GM10847 (cell line): Measurements from ENCODE around the gene CYFIP1.

Experiments
- POLR2A ChIP-seq: IDR thresholded peaks from 2 replicates; pipeline ENCODE4 v1.6.1; 2011; ENCODE audit not compliant: insufficient read length; ENCODE audit errors: extremely low read depth

Gene CYFIP1

DNA sequence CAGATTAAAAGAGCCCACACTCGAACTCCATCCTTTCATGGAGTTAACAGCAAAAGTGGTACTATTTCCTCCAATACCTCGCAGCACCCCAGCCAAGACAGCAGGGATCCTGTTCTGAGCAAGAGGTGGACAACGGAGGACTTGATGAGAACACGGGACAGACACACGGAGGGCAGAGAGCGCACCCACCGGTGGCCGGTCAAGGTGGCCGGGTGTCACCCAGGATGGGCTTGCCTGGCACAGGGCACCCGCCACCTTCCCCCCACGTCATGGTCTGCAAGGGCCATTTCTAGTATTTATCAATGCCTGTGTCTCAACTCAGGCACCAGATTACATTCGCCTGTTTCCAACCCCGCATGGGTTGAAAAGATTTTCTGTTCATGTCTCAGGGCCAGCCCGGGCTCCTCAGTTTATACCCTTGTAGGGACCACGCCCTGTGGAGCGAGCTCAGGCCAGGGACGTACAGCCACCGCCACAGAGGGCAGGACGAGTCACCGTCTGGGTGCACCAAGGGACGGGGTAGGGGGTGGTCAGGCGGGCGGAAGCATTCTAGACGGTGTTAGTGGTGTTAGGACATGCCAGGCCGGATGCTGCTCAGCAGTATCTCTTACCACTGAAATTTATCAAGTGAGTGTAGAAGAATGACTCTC is 64.2 kb downstream of the CYFIP1 start:
- TF ChIP-seq POLR2A, result no peak

GRCh38 chr15:22913646-22914380 is 66.4 kb downstream of the CYFIP1 start:
- no peak for TF ChIP-seq POLR2A

DNA sequence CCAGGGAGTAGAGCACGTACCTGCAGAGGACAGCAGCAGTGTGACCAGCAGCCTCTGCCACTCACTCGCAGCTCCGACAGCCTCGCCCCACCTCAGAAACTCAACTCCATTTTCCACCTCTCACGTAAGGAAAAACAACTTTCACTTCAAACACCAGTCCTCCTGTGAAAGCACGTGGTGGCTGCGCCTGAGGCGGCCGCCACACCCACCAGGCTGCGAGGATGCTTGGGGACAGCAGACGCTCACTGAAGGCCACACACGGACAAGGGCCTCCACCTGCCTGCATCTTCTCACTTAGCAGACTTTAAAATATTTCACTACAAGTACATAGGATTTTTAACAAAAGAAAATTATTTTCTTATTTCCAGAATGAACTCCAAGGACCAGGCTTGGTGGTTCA is 67.9 kb downstream of the CYFIP1 start:
- no peak for TF ChIP-seq POLR2A

DNA sequence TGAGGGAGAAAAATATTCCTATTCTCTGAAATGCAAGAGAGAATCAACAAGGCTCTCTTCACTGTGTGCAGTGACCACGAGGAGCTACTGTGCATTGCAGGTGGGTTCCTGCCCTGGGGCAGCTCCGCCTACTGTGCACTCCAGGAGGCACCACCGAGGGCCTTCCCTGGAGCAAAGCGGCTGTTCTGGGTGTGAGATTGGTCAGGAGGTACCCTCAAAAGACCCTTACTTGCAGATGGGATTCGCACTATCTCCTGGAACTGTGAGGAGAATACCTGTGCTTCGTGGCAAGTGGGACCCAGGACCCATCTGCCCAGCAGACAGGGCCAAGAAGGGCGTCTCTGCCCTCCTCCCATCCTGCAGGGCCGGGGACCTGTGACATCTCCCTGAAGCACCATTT is 68.9 kb downstream of the CYFIP1 start:
- no peak for TF ChIP-seq POLR2A

DNA sequence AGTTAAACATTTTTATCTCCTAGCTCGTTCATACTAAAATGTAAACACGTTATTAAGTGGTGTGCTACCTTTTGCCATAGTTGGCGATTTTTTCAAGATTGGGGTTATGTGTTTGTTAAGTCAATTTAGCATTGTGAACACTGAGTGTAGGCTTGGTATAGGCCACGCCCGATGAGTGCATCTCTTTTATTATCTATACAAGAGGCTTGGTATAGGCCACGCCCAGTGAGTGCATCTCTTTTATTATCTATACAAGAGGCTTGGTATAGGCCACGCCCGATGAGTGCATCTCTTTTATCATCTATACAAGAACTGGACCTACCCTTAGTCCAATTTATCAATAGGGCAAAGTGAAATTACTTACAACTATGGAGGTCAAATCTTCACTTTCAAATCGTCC is 71.3 kb downstream of the CYFIP1 start:
- no peak for TF ChIP-seq POLR2A

DNA sequence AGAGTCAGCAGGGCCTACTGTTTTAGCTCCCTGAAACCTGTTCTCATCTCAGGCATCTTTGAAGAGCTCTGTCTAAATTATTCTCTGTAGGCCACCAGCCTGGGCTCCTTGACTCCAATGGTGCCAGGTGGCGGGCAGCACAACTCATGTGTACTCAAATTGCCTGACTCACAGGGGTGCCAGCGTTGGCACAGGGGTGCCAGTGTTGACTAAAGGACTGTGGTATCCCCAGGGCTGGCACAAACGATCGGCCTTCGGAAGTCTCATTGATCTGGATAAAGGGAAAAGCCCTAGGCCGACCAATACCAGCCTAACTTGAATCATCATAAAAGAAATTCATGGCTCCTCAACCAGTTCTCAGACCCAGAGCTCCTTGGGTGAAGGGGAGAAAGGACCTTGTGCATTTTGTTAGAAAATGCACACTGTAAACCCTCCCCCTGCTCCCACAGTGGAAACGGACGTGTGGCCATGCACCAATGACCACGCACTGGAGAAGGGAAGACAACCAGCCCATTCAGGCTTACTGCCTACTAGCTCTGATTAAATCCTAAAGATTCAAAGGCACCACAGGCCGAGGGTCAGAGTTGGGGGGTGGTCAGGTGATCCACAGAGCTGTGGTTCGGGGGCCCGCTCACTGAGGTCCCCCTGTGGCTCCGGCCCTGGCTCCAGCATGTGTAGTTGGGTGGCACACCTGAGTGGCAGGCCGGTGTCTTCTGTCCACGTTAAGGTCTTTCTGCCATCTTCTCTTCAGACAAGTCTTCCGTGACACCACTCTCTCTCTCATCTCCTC is 72.8 kb downstream of the CYFIP1 start:
- TF ChIP-seq POLR2A, result no peak

- no peak for TF ChIP-seq POLR2A
Measured at GRCh38 chr15:22904736-22905135, 75.4 kb downstream of the CYFIP1 start.

DNA sequence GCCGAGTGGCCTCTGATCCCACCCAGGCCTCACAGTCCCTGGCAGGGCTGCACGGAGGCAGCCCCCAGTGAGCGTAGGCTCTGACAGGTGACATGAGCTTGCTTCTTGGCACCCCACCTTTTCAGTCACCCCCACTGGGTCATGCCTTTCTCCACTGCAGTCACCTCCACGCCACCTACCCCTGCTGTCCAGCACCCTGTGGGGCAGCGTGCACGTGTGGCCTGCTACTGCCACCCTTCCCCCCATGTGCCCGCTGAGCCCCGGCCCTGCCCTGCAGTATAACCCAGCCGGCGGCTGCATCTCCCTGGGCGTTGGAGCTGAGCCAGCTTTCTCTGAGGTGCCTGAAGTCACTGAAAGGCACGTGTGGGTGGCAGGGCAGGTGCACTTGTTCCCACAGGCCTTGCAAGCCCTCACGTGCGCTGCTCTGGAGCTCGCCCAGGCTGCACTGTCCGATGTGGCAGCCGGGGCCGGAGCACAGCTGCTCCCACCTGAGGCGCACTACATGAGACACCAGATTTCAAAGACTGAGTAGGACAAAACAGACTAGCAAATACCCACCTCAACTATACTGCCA is 76.1 kb downstream of the CYFIP1 start:
- no peak for TF ChIP-seq POLR2A

- TF ChIP-seq POLR2A, result no peak
Measured at GRCh38 chr15:22903427-22903826, 76.7 kb downstream of the CYFIP1 start.

- no peak for TF ChIP-seq POLR2A
Measured at GRCh38 chr15:22902981-22903380, 77.2 kb downstream of the CYFIP1 start.

DNA sequence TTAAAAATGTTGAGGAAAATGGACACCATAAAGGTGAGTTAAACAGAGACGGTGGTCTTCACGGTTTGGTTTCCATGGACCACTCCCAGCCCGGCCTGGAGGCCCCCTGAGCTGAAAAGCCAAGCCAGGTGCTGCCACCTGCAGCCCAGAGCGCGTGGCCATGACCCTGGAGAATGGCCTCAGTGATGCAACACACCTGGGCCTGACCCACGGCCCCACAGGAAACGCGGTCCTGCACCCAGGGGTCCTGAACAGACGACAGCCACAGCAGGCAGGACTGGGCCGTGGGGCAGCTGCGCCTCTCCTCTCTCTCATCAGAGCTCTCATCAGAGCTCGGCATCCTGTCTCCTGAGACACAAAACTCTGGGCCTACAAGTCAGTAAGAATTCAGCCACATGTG is 77.6 kb downstream of the CYFIP1 start:
- TF ChIP-seq POLR2A, result no peak

DNA sequence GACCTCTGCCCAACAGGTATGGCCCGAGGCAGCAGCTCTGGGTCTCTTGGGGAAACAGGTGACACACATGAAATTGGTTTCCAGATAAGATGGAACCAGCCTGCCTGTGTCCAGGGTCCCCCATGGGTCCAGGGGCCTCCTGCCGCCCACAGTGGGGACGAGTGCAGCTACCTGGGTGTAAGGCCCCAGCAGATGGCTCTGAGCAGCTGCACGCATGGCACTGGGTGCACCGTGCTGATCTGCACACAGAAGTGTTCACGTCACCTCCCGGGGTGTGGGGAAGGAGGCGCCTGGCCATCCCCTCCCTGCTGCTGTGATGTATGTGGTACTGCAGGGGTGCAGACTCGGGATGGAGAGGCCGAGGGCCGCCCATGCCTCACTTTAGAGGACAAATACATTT is 78.1 kb downstream of the CYFIP1 start:
- TF ChIP-seq POLR2A, result no peak

DNA sequence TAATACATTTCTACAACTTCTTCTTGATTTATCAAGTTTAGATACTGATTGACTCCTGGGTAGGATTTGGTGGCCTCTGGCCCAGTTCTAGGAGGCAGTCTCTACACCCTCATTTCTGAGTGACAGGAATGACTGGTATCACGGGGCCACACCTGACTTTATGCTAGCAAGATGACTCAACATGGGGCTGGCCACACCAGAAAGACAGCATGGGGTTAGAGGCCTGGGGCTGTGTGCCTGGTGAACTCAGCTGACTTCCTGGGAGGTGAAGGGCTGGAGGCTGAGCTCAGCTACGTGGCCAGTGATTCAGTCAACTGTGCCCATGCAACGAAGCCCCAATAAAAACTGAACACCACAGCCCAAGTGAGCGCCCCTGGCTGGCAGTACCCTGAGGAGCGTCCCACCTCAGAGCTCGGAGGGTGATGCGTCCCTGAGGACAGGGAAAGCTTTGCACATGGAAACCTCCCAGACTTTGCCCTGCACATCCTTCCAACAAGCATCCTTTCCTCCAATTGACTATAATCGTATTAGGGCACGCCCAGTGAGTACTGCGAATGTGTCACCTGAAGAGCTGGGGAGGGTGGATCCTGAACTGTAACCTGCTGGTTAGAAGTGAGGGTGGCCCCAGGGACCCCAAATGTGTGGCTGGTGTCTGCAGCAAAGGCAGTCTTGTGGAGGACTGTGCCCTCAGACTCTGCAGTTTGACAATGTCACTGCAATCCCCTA is 84.5 kb downstream of the CYFIP1 start:
- no peak for TF ChIP-seq POLR2A

DNA sequence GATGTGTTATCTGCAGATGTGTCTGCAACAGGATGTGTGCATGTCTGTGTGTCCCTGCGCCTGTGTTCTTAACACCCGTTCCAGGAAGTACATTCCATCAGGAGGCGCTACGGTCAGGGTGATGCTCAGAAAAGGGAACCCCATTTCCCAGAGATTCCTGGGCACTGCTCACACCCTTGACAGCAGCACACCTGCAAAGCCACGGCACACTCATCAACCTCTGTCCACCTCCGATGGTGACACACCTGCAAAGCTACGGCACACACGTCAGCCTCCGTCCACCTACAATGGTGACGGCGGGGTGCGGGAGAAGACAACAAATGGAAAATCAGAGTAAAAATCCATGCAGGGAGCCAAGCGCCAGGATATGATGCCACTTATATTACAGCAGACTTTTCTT is 86.3 kb downstream of the CYFIP1 start:
- TF ChIP-seq POLR2A, result no peak

- no peak for TF ChIP-seq POLR2A
Measured at GRCh38 chr15:22893081-22893480, 87.1 kb downstream of the CYFIP1 start.
